NCI-H2227 (cell line): ENCODE data around the gene DAB2.
A peak's percentile ranks its signal among the peaks of the same experiment; 100 is the strongest.

ENCODE experiments used
- DNase-seq: peaks from one replicate; lab custom pipeline; 2025; ENCODE audit not compliant: unreplicated experiment; lab: John Stamatoyannopoulos, UW

The DAB2 gene

DNA sequence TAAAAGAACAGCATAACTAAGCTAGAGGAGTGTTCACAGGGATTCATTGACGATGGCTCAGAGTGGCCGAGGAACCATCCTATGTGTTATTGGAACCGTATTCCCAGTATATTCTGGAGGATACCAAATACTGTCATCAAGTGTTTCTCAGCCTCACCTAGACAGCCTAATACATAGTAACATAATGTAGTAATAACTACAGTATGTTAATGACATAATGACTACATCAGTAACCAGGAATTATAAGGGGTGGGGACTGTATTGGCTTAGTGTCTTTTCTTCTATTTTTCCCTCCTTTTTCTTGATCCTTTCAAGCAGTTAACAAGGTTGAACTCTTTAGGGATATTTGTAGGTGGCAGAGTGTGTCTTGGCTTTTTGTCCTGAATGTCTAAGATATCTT is 33.8 kb downstream of the DAB2 start:
- DNase-seq, result no peak

DNA sequence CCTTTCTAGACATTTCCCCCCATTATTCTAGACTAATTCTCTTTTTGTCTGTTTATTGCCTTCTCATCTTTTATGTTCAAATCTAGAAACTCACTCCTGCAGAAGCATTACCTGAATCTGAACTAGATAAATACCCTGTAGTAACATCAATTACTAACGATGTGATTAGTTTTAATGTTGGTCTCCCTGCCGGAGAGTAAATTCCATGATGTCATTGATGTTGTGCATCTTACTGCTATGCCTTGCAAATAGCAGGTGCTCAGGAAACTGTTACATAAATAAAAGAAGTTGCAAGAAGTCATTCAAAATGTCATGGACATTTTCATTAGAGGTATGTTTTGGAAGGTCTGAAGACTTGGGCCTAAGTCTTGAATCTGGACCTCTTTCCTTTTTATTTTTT is 37.5 kb downstream of the DAB2 start:
- DNase-seq, result no peak

DNA sequence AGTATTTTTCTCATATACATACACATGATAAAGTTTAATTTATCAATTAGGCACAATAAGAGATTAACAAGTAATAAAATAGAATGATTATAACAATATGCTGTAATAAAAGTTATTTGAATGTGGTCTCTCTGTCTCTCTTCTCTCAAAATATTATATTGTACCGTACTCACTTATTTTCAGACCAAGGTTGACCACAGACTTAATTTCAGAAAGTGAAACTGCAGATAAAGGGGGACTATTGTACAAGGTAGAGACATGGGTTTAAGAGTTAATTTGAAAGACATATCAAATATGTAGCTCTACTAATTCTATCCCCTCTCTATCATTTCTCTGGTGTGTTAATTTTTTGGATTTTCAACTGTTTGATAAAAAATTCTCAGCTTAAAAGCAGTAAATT is 40.5 kb downstream of the DAB2 start:
- no peak for DNase-seq

DNA sequence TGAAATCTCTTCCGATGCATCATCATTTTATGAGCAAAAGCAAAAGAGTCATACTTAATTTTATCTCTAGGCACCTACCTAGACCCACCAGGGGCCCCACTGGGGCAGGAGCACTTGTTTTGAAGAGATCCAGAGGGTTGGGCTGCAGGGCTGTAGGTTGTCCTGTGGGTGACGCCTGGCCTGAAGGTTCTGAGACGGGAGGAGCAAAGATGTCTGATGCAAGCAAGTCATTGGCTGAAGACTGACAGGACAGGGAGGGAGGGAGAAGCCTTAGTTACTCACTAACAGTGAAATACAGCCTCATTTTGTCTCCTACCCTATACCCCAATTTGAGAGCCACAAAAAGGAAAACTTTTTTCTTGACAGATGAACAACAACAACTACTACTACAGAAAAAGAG is 43.4 kb downstream of the DAB2 start:
- DNase-seq, result no peak

DNA sequence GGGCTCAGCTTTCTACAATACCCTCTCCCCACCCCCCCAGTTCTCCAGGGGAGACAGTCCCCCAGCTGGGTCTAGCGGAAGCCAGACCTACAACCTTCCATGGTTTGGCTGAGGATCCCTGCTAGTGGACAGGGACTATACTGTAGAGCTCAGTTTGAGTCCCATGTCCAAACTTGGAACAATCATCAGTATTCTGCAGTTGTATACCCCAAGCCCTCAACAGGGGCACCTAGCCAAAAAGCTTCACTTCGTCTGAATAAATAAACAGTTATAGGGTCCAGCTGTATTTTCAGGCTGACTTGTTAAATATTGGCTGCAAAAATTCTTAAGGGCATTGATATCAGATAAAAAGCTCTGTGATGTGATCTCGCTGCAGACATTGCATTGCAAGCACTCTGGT is 45.1 kb downstream of the DAB2 start:
- DNase-seq, result no peak

DNA sequence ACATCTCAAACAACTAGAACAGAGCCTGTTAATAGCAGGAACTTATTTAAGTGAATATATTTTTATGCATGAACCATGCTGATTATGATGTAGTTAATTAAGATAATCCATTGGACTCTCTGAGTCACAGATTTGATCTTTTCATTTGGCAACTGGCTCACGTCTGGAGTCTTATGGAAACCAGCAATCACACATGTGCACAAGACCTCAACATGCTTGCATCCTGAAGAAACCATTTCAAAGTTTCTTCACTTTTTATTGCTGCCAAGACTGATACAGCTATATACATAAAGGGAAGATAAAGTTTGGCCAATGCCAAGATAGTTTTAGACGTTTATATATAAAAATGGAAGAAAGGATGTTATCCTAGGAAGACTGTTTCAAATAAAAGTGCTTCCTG is 47.2 kb downstream of the DAB2 start:
- no peak for DNase-seq

DNA sequence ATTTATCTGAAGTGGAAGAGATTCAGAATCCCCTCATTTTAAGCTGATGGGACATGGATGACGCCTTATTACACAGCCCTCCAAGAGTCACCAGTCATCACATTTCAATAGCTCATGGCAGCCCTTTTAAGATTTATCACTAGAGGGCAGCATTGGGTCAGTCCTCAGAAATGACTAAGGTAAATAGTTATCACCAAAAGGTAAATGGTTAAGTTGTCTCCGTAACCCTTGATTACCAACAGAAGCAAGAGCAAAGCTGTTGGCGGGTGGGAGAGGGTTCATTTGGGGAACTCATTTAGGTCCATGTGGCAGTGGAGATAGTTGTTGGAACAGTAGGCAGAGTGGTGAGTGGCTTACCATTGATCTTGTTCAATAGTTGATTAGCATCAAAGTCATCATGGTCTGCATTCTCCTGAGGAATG is 48.5 kb downstream of the DAB2 start:
- DNase-seq, result peak; percentile 6

DNA sequence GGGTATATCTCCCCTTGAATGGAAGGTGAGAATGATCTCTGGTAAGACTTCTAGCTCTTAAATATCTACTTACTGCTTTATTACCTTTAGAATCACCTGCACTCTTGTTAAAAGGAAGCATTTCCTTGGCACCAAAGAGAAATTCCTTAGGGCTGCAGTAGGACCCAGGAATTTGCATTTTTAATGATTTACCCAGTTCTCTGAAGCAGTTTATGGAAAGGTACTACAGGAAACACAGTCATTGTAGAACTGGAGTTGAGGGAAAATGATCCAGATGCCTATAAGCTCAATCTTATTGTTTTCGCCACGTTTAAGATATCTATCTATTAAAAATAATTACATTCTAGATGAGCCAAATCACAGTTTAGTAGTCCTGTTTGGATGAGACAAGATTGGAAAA is 51.0 kb downstream of the DAB2 start:
- DNase-seq, result no peak

DNA sequence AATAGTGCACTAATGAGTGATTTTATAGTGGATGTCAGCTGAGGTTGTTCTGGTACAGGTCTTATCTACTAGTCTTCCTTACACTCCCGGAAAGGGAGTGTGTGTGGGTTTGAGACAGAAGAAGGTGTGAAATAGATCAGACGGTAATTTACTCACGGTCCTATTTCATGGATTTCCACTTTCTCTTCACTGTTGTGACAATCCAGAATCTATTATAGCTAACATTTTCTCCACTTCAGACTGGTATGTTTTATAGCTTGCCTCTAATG is 53.5 kb downstream of the DAB2 start:
- DNase-seq, result no peak

DNA sequence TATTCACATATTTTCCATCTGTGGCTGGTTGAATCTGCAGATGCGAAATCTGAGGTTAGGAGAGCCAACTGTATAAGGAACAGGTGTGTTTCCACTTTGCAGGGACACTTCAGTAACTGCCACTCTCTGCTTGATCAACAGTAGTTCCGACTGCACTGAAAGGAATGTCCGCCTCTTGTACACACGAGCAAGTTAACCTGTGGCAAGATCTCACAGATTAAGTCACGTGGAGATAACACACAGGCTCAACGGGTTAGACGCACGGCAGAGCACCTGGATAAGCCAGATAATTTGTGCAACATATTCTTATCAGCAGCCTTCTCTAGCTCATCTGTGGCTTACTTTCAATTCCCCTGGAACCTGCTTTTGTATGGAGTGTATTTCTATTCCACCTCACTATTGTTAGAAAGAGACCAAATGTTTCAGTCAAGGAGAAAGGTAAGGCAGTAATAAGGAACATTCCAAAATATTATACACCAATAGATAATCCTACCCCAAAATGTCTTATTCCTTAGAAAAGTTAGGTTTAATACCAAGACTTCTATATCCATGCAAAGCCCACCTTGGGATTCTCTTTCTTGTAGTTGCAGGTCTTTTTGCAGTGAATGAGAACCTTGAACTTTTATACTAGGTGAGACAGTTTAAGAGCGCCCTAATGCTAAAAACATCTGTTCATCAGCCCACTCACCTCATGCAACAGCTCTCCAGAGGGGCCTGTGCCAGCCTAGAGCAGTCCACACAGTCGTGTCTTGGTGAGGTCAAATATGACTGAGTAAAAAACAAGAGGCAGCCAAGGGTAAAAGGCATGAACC is 54.0 kb downstream of the DAB2 start:
- no peak for DNase-seq

DNA sequence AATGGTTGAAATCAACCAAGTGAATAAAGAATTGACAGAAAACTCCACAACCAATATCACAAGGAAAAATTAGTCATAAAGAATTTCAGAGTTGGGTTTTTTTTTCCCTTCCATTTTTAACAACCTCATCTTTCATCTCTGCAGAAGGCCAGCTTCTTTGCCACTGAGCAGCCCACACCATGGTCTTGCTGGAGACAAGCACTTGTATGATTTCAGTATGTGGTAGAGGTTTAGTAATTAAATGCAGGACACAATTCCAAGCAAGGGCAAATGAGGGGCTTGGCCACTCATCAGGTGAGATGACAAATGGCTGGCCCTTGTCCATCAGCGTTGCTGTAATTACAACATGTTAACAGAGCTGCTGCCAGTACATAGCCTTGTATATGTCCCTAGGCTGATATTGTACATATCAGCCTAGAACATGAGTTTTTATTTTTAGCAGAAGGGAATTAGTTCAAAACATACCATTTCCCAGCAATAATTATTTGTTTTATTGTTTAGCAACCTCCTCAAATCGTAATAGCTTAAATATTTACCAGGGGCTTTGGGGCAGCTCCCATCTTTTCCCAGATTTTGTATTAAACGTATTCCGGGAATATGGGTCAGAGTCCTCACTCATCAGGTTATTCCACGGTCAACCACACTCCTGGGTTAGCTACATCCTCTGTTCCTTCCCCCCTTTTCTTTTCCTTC is 55.5 kb downstream of the DAB2 start:
- no peak for DNase-seq

DNA sequence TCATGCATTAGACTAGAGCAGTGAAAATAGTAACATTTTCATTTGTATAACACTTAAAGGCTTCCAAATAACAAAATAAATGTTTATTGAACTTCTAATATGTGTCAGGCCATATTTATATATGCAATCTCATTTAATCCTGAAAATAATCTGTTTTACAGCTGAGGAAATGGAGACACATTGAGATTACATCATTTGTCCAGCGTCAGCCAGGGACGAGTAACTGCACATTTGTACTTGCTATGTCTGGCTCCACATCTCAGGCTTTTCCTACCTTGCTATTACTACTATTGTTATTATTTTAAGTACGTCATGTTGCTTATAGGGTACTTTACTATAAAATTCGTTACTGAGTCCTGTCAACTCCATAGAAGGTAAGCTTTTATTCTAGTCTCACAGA is 56.7 kb downstream of the DAB2 start:
- DNase-seq, result no peak

DNA sequence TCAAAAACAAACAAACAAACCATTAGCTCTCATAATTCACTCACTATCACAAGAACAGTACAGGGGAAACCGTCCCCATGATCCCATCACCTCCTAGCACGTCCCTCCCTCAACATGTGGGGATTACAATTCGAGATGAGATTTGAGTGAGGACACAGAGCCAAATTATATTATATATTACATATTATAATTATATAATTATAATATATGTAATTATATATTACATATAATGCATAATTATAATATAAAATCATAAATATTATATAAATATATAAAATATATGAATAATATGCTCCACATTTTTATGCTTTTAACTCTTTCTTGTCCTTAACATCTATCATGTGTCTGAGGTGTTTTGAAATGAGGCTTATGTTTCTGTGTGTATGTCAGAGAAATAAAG is 57.1 kb downstream of the DAB2 start:
- DNase-seq, result no peak

DNA sequence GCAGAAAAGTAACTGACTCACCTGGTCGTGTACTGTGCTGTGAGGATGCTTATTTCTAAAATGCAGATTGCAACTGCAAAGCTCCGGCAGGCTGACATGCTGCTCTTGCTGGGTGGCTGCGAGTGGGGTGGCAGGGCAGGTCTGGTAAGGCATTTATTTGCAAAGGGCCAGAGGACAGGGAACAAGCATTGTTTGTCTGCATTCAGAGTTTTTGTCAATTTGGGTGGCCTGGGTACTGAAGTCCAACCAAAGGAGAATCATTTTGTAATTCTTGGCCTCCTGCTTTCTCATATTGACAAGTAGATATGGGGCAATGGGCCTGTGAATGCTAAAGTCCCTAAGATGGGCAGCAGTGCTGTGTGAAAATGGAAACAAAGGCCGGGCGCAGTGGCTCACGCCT is 60.4 kb downstream of the DAB2 start, which contains the start of gene C9:
C9 (minus strand) TSS at position 129 of the 400 bp plus-strand sequence; CDS start at position 98, 31 bp downstream.
- no peak for DNase-seq

DNA sequence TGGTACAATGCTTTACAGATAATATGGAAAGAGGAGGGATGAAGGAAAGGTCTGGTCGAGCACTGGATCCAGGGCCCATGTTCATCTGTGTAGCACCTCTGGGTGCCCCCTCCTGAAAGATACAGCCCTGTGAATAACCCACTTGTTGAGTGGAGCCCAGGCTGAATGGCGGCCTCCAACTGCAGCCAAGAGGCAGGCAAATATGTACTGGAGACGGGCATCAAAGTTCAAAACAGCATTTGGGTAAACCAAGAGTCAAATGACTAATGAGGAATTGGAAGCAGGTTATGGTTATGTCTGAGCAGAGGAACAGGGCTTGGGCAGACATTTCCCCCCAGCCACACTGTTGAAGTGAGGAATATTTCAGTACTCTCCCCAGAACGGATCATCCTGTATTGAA is 61.6 kb downstream of the DAB2 start:
- no peak for DNase-seq

DNA sequence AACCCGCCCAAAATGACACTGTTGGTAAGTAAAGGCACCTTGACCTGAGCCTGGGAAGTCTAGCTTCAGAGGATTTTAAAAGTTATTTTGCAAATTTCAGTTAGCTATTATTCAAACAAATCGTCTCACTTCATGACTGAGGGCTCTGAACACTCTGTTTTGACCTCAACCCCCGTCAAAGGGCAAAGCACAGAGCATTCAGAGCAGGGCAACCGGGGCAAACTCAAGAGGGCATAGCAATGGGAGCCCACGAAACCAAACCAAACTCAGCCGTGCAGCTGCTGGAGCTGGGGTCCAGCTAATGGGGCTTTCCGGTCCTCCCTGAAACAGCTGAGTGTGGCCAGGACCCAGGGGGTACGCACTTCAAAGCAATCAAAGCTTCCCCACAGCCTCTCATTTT is 62.1 kb downstream of the DAB2 start:
- DNase-seq, result no peak

DNA sequence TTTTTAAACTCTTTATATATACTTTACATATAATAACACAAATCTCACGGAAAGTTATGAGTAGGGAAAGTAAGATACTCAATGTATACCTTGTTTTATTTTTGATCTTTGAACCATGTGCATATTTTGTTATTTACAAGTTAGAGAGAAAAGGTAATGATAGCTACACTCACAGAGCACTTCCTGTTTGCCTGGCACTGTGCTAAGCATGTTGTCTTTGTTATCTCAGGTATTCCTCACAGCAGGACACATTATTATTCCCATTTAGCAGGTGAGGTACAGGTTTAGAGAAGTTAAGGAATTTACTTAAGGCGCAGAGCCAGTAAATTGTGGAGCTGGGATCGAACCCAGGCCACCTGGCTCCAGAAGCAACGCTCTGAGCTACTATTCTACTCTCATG is 63.5 kb downstream of the DAB2 start:
- DNase-seq, result no peak

DNA sequence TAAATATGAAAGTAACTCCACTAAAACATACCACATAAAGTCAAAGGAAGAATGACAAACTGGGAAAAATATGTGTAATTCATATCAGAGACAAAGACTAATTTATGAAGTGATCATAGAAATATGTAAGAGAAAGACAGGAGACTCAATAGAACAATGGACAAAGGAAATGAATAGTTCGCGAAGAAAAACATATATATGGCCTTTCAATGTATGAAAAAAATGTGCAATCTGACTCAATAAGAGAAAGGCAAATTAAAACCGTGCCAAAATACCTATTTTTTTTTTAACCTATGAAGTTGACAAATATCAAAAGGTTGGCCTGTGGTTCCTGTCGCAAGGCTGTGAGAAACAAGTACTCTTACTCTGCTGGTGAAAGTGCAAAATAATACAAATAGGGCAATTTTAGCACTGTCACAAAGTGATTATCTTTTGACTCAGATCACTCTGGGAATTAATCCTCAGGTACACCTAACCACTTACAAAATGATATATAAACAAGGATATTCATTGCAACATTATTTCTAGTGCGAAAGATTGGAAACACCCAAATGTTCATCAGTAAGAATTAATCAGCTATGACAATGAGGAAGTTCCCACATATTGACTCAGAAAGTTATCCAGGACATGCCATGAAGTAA is 64.2 kb downstream of the DAB2 start:
- no peak for DNase-seq

DNA sequence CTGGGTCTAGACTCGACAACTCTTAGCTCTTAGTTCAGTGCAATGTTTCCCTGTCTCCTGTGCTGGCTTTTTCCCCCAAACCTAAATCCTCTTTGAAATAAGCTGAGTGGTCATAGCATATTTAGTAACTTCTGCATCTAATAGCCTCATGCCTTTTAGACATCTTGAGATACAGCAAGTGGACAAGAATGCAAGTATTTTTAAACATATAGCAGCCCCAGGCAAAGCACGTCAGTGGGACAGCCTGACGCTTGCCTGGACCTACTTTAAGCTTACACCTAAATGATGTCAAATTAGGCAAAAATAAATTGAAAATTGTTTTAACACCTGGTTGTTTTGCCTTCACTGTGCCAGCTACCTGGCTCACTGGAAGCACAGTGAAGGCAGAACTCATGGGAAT is 68.5 kb downstream of the DAB2 start:
- DNase-seq, result no peak

DNA sequence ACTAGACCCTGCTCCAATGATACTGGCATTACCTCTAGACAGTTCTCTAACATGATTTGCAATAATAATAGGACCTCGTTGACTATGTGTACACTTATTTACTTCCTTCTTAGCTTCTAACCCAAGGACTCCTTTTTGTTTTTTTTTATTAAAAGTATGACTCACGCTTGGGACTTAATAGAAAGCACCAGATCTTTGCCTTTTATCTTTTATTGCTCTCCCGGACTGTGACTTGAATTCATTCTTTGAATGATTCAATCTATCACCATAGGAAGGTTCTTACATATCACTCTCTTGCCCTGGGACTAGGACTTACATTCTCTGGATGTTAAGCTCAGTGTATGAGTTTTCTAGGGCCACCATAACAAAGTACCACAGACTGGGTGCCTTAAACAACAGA is 69.5 kb downstream of the DAB2 start:
- no peak for DNase-seq

DNA sequence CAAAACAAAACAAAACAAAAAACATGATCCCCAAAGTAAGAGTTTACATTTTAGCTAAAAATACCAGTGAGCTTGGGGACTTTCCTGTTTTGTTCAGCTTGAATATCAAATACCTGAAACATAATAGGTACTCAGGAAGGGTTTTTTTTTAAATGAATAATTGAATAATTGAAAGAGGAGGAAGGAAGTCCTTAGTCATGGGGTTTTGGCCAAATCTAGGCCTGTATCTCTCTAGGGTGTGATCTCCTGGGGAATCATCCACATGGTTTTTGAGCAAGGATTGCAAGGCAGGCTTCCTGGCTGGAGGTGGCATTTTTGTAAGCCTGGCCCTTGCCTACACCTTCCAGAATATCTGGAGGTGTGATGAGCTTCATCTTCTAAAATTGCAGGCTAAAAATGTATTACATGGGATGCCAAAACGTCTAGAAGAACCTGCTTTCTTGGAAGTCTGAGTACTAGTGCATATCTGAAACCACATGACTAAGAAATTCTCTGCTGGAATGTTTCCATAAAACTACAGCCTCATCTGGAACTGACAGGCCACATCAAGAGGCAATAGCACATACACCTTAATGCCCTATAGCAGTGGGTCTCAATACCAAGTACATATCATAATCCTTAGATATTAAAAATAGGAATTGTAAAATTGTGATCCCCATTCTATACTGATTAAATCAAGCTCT is 70.9 kb downstream of the DAB2 start:
- DNase-seq, result no peak

DNA sequence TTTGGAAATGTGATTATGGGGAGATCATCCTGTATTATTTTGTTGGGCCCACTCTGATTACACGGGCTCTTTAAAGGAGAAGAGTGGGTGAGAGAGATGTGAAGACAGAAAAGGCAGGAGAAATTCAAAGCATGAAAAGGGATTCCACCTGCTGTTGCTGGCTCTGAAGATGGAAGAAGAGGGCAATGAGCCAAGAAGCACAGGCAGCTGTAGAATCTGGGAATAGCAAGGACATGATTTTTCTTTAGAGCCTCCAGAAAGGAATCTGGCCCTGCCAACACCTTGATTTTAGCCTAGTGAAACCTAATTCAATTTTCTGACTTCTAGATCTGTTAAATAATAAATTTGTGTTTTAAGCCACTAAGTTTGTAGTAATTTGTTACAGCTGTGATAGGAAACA is 71.8 kb downstream of the DAB2 start:
- DNase-seq, result no peak
